ENCODE results near the gene JPT2.

JPT2 gene

DNA sequence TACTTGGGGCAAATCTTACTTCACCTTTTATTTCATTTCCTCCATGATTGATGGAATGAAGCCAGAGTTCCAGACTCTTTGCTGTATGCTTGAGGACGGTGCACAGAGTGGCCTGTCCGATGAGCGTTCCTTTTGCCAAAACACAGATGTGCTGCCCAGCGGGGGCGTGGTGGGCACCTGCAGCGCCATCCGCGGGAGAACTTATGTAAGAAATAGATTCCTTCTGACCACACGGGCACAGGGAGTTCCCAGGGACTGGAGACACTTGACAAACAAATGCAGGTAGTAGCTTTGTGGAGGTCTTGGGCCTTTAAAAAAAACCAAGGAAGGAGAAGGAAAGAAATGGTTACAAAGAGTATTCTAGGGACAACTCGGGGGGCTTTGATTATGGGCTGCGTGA is 35.3 kb upstream of the JPT2 start:
- peaks cover 82% of the 10 kb centered on the region for H3K36me3 Mint-ChIP-seq
- H3K27me3 Mint-ChIP-seq: no peaks in the 10 kb centered on the region
- no peak overlapping the region for H3K4me3 Mint-ChIP-seq
- no peaks in the 10 kb centered on the region for H3K9me3 Mint-ChIP-seq
- H3K27ac Mint-ChIP-seq: no peak overlapping the region
- no peak for ATAC-seq
- peaks cover 27% of the 10 kb centered on the region for H3K4me1 Mint-ChIP-seq

DNA sequence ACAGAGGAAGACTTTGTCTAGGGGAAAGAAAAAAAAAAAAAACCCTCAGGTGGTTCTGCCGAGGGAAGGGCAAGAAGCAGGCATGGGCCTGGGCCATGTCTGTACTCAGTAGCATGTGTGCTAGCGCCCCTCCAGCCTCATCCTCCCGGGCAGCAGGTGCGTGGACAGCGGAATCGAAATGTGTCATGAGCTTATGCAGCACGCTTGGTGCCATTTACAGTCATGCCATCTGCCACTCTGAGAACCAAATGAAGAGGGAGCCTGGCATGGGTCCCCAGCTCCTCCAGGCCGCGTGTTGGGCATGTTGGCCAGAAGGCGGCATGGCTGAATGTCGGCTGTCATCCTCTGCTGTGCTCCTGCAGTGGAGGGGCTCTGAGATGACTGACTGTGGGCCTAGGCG is 34.6 kb upstream of the JPT2 start:
- Mint-ChIP-seq H3K27ac (peak overlapping the region; percentile 54), H3K27me3 (no peaks in the 10 kb centered on the region), H3K36me3 (peaks cover 80% of the 10 kb centered on the region), H3K4me3 (no peak overlapping the region), H3K9me3 (no peaks in the 10 kb centered on the region), H3K4me1 (peaks cover 33% of the 10 kb centered on the region)
- ATAC-seq: no peak

DNA sequence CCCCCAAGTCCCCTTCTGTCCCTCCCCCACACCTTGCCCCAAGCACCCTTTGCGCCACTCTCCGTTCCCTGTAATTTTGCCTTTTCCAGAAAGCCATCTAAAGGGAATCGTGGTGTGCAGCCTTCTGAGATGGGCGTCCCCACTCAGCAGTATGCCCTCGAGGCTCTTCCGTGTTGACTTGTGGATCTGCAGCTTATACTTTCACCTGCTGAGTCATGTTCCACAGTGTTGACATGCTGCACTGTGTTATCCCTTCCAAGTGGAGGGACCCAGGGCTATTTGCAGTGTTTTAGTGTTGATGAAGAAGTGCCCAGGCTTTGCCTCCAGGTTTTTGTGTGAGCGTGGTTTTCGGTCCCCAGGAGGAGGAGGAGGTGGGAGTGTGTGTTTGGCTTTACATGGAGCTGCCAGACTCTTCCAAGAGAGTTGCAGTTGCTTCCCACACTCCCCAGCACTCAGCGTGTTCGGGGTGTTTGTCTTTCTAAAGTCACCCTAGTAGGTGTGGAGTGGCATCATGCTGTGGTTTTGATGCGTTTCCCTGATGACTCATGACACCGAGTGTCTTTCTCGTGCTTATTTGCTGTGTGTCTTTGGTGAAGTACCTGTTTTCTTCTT is 32.1 kb upstream of the JPT2 start:
- no peak overlapping the region for H3K4me3 Mint-ChIP-seq
- peaks cover 44% of the 10 kb centered on the region for H3K4me1 Mint-ChIP-seq

DNA sequence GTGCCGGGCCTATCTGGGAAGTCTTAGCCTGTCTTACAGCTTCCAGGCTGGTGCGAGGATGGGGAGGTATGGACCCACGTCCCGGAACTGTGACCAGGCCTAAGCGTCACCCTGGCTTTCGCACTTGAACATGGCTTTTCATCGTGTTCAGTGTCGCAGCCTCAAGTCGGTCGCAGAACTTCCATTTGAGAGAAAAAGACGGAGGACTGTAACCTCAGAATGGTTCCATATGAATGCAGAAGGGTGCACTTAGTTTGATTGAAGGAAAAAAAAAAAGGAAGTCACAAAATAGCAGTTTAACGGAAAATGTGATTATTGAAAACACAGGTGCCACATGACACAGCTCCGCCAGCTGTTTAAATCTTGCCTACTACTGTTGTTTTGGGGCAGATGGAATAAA is 30.2 kb upstream of the JPT2 start:
- Mint-ChIP-seq H3K27ac (peak overlapping the region; percentile 82), H3K4me1 (peaks cover 48% of the 10 kb centered on the region), H3K9me3 (no peaks in the 10 kb centered on the region), H3K36me3 (peaks cover 68% of the 10 kb centered on the region), H3K27me3 (no peaks in the 10 kb centered on the region), H3K4me3 (peak overlapping the region; percentile 15)
- peak; percentile 73 for ATAC-seq

More for the DNA sequence above, 32.1 kb upstream of the JPT2 start:
- Mint-ChIP-seq H3K27me3 (no peaks in the 10 kb centered on the region), H3K36me3 (peaks cover 72% of the 10 kb centered on the region), H3K27ac (peak overlapping the region; percentile 63), H3K9me3 (no peaks in the 10 kb centered on the region)
- no peak for ATAC-seq

DNA sequence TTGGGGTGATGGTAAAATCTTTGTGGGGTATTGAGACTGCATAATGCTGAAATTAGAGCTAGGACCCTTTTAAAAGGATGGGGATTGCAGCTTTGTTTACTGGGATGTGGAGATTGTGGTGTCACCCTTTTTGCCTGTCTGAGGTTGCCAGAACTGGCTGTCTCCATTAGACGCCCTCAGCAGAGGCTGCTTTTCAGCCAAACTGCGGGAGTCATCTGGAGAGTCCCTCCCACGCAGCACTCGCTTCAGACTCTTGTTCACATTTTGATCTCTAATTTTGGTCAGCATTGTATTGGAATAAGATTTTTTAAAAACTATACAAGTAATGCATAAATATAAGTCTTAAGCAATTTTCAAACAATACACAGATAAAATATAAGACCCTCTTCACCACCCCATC is 27.9 kb upstream of the JPT2 start:
- no peaks in the 10 kb centered on the region for H3K9me3 Mint-ChIP-seq
- H3K27ac Mint-ChIP-seq: no peak overlapping the region
- no peak overlapping the region for H3K4me3 Mint-ChIP-seq
- no peaks in the 10 kb centered on the region for H3K27me3 Mint-ChIP-seq
- H3K36me3 Mint-ChIP-seq: peaks cover 66% of the 10 kb centered on the region
- ATAC-seq: no peak
- H3K4me1 Mint-ChIP-seq: peaks cover 41% of the 10 kb centered on the region

DNA sequence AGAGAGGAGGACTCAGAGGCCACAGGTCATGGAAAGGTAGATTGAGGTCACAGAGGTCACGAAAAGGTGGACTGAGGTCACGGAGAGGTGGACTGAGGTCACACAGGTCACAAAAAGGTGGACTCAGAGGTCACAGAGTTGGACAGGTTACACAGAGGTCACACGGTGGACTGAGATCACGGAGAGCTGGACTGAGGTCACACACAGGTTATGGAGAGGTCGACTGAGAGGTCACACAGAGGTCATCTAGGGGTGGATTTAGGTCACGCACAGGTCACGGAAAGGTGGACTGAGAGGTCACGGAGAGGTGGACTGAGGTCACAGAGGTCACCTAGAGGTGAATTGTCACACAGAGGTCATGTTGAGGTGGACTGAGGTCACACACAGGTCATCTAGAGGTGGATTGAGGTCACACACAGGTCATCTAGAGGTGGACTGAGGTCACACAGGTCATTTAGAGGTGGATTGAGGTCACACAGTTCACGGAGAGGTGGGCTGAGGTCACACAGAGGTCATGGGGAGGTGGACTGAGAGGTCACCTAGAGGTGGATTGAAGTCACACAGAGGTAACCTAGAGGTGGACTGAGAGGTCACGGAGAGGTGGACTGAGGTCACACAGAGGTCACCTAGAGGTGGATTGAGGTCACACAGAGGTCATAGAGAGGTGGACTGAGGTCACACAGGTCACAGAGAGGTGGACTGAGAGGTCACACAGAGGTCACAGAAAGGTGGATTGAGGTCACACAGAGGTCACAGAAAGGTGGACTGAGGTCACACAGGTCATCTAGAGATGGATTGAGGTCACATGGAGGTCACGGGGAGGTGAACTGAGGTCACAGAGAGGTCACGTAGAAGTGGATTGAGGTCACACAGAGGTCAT is 26.7 kb upstream of the JPT2 start:
- Mint-ChIP-seq H3K4me3 (no peak overlapping the region), H3K4me1 (peaks cover 30% of the 10 kb centered on the region)
- no peak for ATAC-seq

DNA sequence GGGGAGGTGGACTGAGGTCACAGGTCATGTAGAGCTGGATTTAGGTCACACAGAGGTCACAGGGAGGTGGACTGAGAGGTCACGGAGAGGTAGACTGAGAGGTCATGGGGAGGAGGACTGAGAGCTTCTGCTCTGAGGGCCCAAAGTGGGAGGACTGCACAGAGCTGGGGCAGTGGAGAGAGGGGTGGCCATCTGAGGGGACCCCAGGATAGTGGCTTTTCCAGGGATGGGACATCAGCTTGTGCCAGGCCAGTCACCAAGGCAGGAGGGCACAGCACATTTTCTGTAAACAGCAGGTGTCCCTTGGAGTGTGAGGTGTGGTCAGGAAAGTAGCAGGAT is 26.1 kb upstream of the JPT2 start:
- Mint-ChIP-seq H3K9me3 (no peaks in the 10 kb centered on the region), H3K4me3 (no peak overlapping the region), H3K4me1 (peaks cover 26% of the 10 kb centered on the region), H3K27ac (no peak overlapping the region), H3K36me3 (peaks cover 57% of the 10 kb centered on the region), H3K27me3 (no peaks in the 10 kb centered on the region)
- no peak for ATAC-seq

More for the DNA sequence above, 26.7 kb upstream of the JPT2 start:
- Mint-ChIP-seq H3K27ac (peak overlapping the region; percentile 48), H3K27me3 (no peaks in the 10 kb centered on the region), H3K36me3 (peaks cover 62% of the 10 kb centered on the region), H3K9me3 (no peaks in the 10 kb centered on the region)

DNA sequence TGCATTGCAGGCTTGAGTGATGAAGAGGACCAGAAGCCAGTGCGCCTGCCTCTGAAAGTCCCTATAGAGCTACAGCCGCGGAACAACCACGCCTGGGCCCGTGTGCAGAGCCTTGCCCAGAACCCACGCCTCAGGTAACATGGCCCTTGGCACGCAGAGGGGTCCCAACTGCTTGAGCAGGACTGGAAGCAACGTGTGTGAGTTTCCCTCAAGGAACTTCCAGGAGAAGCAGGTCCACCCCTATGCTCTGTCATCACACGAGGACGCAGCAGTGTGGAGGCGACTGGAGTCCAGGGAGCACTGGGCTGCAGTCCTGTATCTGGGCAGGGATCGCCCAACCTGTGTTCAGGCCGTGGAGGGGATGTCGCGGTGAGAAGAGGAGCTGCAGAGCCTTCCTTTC is 25.1 kb upstream of the JPT2 start:
- Mint-ChIP-seq H3K36me3 (peaks cover 54% of the 10 kb centered on the region), H3K27ac (no peak overlapping the region), H3K4me1 (peaks cover 19% of the 10 kb centered on the region), H3K27me3 (no peaks in the 10 kb centered on the region), H3K4me3 (no peak overlapping the region), H3K9me3 (no peaks in the 10 kb centered on the region)
- ATAC-seq: no peak

DNA sequence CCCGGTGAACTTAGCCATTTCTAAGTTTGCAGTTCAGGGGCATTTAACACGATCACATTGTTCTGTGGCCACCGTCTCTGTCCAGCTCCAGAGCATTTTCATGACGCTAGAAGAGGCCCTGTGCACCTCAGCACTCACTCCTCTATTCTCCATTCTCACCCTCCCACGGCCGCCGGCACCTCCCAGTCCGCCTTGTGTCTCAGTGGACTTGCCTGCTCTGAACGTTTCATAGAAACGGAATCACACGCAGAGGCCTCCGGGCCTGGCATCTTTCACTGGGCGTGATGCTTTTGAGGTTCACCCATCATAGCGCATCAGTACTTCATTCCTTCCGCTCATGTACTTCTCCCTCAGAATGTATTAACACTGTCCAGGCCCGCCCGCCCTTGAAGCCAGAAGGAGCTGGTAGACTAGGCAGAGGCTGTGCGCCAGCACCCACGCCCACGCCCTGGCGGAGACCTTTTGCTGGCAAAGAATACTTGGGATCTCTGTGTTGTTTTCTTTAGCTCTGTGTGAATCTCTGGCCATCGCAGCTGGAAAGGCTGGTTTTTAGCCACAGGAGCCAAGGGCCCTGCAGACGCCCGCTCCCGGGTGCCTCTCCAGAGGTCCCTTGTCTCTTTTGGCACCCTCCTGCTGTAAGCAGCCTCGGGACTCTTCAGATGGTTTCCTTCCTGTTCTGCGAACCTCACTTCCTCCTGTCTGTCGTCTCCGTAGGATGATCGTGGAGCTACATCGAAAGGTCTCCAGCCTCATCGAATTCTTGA is 23.4 kb upstream of the JPT2 start:
- ATAC-seq: no peak
- Mint-ChIP-seq H3K36me3 (peaks cover 55% of the 10 kb centered on the region), H3K9me3 (no peaks in the 10 kb centered on the region), H3K4me1 (peaks cover 11% of the 10 kb centered on the region), H3K4me3 (no peak overlapping the region), H3K27me3 (no peaks in the 10 kb centered on the region), H3K27ac (no peak overlapping the region)

DNA sequence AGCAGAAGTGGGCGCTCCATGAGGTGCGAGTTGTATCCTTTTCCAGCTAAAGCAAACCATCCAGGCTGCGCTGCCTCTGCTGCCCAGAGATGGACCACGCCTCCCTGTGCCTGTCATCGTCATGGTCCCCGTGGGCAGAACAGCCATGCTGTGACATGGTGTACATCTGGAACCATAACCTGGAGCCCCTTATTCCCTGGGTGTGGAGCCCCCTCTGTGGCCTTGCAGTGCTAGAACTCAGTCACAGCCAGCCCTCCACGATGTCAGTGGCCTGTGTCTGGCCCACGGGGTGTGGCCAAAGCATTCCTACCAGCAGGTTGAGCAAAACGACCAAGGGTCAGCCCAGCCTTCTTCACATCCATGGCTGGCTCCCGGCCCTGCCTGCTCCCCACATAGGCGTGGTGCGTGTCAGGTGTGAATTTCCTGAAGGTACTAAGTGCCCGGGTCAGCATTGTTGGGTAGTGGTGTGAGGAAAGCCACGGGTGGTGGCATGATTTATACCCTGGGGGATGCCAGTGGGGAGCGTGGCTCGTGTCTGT is 22.7 kb upstream of the JPT2 start:
- Mint-ChIP-seq H3K4me1 (peaks cover 11% of the 10 kb centered on the region), H3K36me3 (peaks cover 61% of the 10 kb centered on the region), H3K27me3 (no peaks in the 10 kb centered on the region), H3K4me3 (no peak overlapping the region), H3K9me3 (no peaks in the 10 kb centered on the region), H3K27ac (no peak overlapping the region)
- ATAC-seq: no peak

DNA sequence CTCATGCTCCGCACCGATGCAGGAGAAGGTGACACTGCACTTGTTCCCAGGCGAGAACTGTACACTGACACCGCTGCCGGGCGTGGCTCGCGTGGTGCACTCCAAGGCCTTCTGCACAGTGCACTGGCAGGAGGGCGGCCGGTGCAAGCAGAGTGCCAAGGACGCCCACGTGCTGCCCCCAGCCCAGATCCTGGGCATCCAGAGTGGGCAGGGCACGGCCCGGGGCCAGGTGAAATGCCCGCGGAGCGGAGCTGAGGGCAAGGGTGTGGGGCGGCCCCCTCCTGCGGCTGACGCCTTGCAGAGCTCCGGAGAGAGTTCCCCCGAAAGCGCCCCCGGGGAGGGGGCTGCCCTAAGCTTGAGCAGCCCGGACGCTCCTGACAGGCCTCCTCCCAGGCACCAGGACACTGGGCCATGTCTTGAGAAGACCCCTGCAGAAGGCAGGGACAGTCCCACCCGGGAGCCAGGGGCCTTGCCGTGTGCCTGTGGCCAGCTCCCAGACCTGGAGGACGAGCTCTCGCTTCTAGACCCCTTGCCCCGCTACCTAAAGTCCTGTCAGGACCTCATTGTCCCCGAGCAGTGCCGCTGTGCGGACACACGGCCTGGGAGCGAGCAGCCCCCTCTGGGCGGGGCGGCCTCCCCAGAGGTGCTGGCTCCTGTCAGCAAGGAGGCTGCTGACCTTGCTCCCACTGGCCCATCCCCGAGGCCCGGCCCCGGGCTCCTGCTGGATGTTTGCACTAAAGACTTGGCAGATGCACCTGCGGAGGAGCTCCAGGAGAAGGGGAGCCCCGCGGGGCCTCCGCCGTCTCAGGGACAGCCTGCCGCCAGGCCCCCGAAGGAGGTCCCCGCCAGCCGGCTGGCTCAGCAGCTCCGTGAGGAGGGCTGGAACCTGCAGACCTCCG is 21.9 kb upstream of the JPT2 start:
- Mint-ChIP-seq H3K9me3 (no peaks in the 10 kb centered on the region), H3K27ac (no peak overlapping the region), H3K36me3 (peaks cover 55% of the 10 kb centered on the region), H3K27me3 (no peaks in the 10 kb centered on the region), H3K4me1 (peaks cover 3% of the 10 kb centered on the region), H3K4me3 (no peak overlapping the region)
- no peak for ATAC-seq

DNA sequence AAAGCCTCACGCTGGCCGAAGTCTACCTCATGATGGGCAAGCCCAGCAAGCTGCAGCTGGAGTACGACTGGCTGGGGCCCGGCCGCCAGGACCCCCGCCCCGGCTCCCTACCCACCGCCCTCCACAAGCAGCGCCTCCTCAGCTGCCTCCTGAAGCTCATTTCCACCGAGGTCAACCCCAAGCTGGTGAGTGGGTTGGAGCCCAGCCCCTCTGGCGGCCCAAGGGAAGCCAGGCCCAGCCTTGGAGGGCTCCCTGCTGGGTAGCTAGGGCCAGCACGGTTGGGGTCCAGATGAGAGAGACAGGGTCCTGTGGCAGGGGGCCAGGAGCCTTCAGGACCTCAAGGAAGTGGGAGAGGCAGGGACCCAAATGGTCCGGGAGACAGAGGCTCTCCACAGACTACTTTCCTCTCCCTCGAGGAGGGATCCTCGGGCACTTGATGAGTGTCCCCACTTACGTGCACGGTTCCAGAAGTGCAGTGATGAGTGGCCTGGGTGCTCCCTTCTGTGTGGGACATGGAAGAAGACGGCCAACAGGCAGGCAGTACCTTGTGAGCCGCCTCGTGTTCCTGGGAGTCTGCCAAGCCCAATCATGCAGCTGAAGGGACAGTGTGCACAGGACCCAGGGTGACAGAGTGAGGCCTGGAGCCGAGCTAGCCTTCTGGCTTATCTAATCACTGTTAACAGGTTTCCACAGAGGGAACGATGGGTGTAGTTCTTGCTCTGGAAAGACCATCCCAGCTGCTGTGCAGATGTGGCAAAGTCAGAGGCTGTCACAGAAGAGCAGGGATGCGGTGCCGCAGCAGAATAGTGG is 21.1 kb upstream of the JPT2 start:
- H3K27me3 Mint-ChIP-seq: no peaks in the 10 kb centered on the region
- H3K36me3 Mint-ChIP-seq: peaks cover 49% of the 10 kb centered on the region
- H3K27ac Mint-ChIP-seq: no peak overlapping the region
- H3K4me3 Mint-ChIP-seq: no peak overlapping the region
- no peaks in the 10 kb centered on the region for H3K4me1 Mint-ChIP-seq
- H3K9me3 Mint-ChIP-seq: no peaks in the 10 kb centered on the region
- no peak for ATAC-seq

DNA sequence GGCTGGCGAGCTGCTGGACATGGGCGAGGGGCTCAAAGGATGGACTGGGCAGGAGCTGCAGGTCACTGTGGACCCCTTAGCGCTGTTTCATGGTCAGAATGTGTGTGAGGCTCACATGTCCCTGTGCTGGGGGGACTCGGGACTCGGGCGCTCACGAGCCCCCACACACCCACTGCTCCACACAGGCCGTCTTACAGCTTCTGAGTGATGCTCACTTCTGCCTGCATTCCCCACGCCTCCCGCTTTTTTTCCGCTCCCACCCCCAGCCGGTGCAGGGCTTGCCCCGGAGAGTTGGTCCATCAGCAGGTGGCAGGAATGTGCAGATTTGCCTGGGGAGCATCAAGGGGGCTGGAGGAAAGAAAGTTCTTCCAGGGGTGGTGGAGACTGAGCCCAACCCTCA is 20.2 kb upstream of the JPT2 start:
- ATAC-seq: no peak
- Mint-ChIP-seq H3K4me3 (no peak overlapping the region), H3K4me1 (no peaks in the 10 kb centered on the region), H3K9me3 (no peaks in the 10 kb centered on the region), H3K27me3 (no peaks in the 10 kb centered on the region), H3K27ac (peak overlapping the region; percentile 15), H3K36me3 (peaks cover 53% of the 10 kb centered on the region)

DNA sequence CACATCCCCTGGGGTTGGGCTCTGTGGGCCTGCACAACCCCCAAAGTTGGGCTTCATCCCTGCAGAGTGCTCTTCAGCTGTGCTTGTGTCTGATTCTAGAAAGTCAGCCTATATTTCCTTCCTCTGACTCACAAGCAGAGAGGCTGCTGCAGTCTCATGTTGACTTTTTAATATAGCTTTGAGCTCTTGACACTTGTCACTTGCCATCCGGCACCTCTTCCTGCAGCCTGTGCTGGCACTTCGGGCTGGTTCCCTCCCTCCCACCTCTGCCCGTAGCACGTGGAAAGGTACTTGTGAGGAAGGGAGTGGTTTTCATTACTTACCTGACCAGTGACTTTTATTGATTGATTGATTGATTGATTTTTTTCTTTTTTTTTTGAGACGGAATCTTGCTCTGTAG is 19.0 kb upstream of the JPT2 start:
- ATAC-seq: no peak
- Mint-ChIP-seq H3K27ac (no peak overlapping the region), H3K4me3 (no peak overlapping the region), H3K36me3 (peaks cover 58% of the 10 kb centered on the region), H3K4me1 (no peaks in the 10 kb centered on the region), H3K9me3 (no peaks in the 10 kb centered on the region), H3K27me3 (no peaks in the 10 kb centered on the region)
